HG03045 (cell line): ENCODE data around the gene YARS1.

Experiments
- ATAC-seq: cut with Tn5 transposase; IDR thresholded peaks from one replicate; pipeline ENCODE4 v1.9.1; 2021; ENCODE audit warnings: mild to moderate bottlenecking, moderate library complexity; ENCODE audit not compliant: unreplicated experiment

The YARS1 gene

GRCh38 chr1:32766328-32766972 is 50.7 kb downstream of the YARS1 start:
- no peak for ATAC-seq

DNA sequence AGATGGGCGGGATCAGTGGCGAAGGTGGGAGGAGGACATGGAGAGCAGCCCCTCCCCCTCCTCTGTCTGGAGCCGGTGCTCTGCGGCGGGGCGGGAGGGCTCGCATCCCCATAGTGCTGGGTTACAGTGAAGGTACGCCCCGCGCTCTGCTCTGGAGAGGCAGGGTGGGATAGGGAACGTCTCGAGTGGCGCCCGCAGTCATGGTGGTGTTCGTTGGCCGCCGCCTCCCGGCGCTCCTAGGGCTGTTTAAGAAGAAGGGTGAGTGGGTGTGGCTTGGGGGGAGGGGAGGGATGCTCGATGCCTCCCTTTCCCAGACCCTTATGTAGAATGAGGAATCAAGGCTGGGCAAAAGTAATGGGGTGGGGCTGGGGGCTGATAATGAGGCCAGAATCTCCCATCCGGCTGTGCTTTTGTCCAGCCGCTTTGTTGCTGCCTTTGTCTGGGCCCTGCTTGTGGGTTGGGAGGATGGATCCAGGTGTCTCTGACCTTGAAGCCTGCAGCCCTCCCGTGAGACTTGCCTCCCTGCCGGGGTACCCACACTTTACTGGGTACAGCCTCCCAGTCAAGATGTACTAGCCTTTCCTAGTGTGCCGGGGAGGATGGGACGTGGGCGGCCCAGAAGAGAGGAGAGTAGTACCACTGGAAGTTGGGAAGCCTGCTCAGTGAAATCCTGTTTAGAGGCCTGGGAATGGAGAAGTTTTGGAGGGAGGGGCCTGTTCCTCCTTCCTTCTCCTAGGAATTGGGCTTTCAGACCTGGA is 51.4 kb downstream of the YARS1 start:
- ATAC-seq, result no peak

DNA sequence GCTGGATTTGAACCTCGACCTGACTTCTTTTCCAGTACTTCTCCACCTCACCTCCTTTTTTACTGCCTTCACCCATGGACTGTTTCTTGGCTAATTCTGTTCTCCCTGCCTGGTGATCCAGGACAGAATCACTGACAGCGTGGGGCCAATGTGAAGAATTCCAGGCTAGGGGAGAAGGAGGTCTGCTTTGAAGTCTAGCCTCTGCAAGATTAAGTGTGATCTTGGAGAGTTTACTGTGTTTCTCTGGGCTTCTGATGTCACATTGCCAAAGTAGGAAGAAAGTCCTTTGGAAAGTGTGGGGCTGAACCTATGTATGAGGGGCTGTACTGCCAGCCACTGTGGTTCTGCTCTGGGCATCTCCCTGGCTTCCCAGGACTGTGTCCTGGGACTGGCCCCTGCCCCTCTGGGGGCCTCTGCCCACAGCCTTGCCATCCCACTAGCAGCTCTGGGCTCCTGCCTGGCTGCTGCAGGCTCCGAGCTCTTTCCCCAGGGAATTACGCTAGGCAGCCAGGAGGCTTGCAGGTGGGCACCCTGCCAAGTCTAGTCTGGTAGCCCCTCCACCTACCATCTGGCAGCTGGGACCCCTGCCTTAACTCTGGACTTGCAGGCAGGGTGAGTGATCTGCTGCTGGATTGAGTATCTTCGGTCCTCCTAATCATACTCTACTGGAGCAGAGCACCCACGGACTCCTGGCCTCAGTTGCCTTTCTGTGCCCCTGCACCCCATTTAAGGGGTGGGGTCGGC is 52.2 kb downstream of the YARS1 start:
- ATAC-seq, result no peak

- ATAC-seq, result no peak
Measured at GRCh38 chr1:32763221-32763620, 53.9 kb downstream of the YARS1 start.

GRCh38 chr1:32761936-32762335 is 55.2 kb downstream of the YARS1 start:
- ATAC-seq, result no peak

GRCh38 chr1:32761253-32761877 is 55.8 kb downstream of the YARS1 start:
- no peak for ATAC-seq

- no peak for ATAC-seq
Measured at GRCh38 chr1:32759997-32760623, 57.0 kb downstream of the YARS1 start.

DNA sequence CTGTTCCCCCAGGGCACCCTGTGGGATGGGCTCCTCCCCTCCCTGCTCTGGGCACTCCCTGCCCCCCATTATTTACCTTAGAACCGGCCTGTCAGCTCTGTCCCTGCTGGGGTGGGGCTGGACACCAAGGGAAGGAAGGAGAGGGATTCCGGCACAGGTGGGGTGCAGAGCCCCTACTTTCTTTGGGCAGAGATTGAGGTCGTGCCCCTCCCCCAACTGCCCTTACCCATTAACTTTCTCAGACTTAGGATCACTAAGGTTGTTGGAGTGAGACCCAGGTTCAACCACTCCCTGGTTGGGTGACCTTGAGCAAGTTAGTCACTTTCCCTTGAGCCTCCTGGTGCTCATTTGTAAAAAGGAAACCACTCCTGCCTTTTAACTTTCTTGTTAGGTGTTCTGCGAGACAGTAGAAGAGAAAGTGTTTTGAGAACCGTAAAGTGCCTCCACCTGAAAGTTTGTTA is 57.6 kb downstream of the YARS1 start:
- ATAC-seq, result no peak

DNA sequence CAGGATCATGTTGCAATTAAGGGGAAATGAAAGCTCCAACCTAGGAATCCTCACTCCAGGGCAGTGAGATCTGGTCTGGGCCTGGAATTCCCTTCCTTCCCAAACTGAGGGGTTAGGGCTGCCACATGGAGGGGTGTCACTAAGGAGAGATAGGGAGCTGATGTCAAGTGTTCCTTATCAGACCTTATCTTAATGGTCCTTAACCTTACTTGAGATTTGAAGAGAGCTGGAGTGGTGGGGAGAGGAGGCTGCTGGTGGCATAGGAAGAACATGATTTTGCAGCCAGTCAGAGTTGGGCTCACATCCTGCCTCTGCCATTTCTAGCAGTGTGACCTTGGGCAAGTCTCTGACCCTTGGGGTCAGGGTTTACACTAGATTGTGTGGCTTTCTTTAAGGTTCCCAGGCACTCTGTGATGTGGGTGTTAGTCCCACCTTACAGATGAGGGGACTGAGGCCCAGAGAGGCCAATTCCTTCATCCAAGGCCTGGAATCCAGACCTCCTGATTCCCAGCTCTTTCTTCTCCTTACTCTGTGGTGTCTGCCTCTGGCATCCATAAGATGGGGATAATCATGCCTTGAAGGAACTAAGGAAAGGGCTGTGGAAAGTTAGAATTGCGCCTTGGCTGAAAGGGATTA is 58.2 kb downstream of the YARS1 start:
- ATAC-seq, result no peak

DNA sequence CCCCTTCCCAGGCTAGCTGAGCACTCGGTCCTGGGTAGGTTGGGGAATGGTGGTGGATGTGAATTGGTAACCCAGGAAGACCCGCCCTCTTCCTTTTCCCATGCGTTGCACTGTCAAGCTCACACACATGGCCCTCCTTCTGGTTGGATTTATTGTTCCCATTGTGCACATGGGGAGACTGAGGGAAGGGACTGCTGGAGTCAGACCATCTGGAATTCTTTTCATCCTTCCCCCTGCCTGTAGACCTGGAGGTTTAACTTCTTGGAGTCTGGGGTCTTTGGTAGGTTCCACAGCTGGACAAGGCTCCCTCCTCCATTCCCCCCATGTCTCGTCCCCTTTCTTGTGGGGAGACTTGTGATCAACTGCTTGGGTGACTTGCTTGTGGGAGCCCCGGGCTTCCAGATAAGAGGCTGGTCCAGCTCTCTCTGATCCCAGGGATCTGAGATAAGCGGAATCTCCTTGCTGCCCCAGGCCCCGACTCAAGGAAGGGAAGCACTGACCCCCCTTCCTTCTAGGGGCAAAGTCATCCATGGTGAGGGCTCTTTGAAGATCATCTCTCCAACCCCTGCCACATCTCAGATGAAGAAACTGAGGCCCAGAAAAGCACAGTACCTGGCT is 58.9 kb downstream of the YARS1 start:
- ATAC-seq, result no peak

DNA sequence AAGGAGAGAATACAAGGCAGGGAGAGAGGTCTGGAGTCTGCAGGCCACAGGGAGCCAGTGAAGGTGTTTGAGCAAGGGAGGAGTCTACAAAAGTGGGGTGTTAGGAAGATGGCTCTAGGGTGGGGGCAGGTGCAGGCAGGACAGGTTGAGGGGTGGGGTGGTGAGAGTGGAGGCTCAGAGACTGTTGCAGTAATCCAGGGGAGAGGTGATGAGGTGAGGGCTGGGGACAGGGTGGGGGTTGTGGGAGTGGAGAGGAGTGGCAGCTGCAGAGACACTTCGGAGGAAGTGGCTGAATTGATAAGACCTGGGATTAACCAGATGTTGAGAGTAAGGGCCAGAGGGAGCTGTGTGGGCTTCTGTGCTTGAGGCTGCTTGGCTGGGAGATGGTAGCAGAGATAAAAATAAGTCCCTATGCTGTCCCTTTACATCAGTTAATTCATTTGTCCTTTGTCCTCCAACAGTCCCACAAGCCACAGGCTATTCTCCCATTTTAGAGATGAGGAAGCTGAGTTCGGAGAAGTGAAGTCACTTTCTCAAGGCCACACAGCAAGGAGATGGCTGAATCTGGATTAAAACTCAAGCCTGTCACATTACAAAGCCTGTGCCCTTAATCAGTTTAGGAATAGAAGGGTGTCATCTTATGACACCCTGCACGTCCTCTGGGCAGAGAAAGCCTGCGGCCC is 59.8 kb downstream of the YARS1 start:
- no peak for ATAC-seq

GRCh38 chr1:32755810-32756159 is 61.4 kb downstream of the YARS1 start:
- ATAC-seq, result no peak

- no peak for ATAC-seq
Measured at GRCh38 chr1:32755098-32755809, 61.9 kb downstream of the YARS1 start.

GRCh38 chr1:32754317-32755097 is 62.7 kb downstream of the YARS1 start:
- ATAC-seq, result peak; percentile 28

GRCh38 chr1:32753532-32754316 is 63.4 kb downstream of the YARS1 start:
- peak; percentile 81 for ATAC-seq

DNA sequence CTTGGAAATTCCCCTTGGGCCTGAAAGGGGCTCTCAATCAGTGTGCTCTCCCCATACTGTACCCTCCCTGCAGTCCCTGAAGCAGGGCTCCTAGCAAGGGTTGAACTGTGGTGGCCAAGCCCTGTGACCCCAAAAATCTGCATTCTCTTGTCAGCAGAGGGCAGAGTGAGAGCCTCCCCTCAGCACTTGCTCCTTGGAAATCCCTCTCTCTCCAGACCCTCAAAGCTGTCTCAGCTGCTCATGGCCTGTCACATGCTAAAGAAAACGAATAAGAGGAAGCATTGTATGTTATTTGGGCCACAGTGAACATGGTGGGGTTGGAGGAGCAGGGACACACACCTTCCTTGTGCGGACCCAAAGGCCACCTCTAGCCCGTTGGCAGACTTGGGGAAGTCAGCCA is 67.4 kb downstream of the YARS1 start:
- ATAC-seq, result no peak

DNA sequence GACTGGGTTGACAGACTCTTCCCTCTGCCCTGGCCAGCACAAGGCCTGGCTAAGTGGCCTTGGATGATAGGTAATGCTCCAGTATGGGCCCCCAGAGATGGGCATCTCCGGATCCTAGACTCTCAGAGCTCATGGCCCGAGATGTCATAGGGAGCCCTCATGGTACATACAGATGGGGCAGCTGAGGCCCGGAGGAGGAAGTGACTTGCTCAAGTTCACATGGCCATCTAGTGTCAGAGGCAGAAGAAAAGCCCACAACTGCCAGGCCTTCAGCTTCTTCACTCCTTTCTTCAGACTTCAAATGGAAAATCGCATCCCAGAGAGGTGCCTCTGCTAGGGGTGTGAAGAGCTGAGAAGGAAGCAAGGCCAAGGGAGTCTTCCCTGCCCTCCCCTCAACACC is 67.8 kb downstream of the YARS1 start:
- ATAC-seq, result no peak
